T-helper 2 cell (primary cell): ENCODE data around the gene ESAM.
"Not testable (repeated sequence)": the region's sequence is repeated elsewhere in the genome, so short reads cannot be mapped to it uniquely, and the experiment has no call there.

ENCODE experiments used
- DNase-seq, 5 experiments: peaks; one replicate each; pipeline versions ENCODE4 v3.0.0 to v3.0.0-alpha.2; 2012 to 2022

Gene ESAM

DNA sequence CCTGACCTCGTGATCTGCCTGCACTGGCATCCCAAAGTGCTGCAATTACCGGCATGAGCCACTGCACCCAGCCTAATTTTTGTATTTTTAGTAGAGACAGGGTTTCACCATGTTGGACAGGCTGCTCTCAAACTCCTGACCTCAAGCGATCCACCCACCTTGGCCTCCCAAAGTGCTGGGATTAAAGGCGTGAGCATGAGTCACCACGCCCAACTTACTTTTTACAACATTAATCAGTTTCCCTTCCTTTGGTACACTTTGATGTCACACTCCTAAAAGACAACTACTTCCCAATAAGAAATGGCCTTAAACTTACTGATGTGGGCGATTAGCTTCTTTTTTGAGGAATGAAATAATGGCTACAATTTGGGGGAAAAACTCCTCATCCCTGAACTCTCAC, 8.9 kb upstream of the ESAM start:
- DNase-seq: not testable (repeated sequence)

DNA sequence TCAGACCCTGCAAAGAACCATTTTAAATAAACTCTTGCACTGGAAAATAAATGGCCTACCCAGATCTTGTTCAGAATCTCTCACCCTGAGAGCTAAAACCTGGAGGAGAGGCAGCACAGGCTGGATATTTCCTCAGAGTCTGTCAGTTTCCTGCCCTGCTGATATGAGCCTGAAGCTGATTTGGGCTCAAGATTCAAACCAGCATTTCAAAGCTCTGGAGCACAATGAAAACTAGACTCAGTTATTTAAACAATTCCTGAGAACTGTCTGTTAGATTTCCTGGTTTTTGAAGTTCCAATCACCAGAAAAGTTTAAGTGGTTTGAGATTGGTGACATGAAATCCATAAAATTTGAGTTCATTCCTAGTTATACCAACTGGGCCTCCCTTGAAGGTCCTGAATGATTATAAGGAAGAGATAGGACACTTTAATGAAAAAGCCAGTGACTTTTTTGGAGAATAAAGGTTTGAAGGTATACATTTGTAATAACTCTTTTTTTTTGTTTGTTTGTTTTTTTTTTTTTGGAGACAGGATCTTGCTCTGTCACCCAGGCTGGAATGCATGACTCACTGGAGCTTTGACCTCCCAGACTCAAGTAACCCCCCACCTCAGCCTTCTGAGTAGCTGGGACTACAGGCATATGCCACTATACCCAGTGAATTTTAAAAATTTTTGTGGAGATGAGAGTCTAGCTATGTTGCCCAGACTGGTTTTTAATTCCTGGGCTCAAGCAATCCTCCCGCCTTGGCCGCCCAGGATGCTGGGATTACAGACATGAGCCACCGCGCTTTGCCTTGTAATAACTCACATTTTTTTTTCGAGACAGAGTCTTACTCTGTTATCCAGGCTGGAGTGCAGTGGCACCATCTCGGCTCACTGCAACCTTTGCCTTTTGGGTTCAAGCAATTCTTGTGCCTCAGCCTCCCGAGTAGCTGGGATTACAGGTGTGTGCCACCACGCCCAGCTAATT, 8.0 kb upstream of the ESAM start:
- no peak for DNase-seq

DNA sequence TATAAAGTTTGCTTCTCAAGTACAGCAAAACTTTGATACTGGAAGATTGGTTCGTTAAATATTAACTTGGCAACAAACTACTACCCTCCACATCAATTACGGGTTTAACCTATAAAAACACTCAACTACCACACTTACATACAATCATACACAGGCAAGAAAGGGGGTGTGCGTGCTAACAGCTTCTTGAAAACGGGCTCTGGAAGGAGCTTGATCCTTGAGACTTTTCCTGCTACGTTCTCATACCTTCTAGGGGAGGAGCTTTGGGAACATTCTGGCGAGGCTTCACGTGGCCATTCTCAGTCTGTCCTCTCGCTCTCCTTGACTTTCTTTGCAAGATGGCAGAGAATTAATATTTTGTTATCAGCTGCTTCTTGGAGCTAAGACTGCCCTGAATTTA, 6.8 kb upstream of the ESAM start:
- DNase-seq: no peak

DNA sequence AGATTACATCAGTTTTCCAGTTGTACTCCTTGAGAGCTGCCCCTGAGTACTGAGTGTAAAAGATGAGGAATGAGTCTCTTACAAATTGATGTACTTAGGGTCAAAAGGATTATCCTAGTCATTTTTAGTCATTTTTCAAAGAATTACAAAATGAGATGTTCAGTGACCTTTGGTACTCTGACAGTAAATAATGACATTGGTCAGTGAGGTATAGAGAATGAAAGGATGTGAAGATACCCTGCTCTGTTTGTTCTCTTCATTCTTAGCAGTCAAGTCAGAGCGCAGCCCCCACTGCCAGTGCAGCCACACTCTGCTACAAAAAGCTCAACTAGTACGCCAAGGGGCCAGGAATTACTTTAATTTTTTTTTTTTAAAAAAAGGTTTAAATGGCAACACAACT, 4.1 kb upstream of the ESAM start:
- DNase-seq: no peak

DNA sequence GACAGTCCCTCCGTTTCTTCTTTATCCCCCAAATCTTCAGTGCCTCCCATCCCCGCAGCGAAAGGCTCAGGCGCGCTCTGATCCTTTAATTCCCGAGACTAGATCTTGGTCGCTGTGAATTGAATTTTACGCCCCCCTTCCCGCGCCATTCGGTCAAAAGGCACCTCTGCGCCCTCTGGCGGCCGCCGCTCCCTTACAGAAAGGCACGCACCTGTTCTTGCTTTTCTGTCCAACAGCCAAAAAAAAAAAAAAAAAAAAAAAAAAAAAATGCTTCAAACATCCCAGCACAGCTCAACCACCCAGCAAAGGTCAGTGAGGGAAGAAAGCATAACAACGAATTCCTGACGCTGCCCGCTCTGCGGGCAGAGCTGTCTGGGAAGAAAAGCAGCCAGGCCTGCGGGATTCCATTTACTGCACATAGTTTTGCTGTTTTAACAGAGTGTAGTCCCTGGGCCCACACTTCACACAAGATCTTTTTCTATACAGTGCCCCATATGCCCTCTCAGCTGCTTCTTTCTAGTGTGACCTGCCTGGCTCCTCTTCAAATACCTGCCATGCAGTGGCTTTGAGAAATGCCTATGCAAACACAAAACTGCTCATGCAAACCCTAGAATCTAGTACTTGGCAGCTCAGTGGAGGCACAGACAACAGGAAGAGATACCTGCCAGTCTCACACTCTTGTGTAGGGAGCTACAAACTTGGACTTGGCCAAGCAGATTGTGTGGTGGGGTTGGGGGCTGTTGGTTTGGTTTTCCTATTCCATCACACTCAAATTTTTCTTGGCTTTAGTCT, 1.3 kb upstream of the ESAM start:
- DNase-seq: peak; percentile 69 to 84 (median 78)

DNA sequence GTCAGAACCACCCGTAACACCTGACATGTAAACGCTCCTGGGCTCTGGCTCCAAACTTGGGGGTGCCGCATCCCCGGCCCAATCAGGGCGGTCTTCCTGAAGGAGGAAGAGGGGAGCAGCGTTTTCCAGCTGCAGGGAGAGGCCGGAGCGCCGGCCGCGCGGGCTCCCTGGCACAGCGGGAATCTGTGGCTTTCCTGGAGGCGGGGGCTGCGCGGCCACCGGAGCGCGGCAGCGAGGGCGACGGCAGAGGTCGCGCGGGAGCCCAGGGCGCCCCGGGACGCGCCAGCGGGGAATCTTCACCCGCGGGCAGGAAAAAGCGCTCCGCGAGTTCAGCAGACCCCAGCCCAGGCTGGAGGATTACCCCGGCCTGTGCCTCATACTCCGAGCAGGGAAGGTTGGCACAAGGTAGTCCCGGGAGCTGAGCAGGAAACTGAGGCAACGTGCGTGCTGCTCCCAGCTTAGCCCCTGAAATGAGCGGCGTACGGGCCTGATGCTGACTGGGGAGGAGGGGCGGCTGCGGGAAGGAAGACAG, 600 bp upstream of the ESAM start:
- no peak for DNase-seq

DNA sequence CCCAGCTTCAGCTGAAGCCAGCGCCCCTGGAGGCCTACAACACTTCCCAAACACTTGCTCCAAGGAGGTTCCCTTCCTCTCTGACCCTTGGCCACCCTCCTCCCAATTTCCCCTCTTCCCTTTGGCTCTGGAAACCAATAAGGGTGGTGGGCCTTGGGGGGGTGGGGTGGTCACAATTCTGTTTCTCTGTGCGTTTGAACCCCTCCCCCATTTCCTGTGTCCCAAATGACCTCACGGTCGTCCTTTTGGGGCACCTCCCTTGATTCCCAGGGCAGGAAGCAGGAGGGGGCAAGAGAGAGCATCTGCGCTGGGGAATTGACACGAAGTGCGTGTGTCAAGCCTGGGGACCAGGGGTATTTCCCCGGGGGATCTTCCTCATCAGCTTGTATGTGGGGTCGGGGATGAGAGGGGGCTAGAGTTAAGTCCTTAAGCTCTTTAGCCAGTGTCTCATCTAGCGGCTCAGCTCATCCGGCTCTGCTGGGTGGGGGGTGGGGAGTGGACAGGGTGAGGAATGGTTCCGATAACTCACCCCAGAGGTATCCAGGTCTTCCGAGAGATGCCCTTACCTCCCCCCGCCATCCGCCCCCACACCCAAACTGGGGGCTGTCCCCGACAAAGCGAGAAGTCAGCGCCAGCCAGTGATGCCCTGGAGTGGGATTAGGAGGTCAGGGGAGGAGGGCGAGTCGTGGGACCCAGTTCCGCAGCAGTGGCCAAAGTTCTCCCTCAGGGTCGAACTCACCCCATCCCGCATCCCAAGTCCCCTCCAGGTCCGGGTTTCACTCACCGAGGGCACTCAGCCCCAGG, 587 bp downstream of the ESAM start:
- no peak for DNase-seq

DNA sequence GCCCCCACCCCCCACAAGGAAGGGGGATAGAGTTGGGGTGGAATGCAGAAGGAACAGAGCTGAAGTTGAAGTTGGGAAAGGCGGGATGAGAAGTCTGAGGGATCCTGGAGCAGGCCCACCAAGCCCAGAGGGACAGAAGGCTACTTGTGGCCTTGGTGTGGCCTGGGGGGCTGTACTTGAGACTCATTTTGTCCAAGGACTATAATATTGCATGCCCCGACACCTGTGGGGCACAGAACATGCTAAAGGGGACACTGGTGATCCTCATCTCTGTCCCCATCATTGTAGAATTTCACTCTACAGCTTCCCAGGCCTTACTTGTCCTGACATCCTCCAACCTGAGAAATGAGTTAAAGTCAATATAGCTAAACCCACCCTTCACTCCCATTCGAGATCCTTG, 1.3 kb downstream of the ESAM start:
- DNase-seq: no peak

DNA sequence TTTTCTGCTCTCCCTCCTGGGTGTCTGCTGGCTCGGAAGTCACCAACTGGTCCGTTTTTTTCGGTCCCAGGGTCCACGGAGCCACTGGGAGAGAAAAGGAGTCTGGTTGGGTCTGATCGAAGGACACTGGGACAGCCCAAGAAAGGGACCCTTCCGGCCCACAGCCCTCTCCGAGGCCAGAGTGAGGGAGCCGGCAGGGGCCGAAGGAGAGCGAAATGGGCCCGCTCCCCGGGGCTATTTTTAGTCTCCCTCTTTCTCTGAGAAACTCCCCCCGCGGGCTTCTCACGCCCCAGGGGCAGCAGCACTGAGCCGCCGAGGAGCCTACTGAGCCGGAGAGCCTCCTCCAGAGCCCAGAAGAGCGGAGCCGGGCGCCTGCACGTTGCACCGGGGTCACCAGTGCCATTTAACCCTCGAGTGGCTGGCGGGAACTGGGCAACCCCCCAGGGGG, 1.9 kb downstream of the ESAM start:
- no peak for DNase-seq

DNA sequence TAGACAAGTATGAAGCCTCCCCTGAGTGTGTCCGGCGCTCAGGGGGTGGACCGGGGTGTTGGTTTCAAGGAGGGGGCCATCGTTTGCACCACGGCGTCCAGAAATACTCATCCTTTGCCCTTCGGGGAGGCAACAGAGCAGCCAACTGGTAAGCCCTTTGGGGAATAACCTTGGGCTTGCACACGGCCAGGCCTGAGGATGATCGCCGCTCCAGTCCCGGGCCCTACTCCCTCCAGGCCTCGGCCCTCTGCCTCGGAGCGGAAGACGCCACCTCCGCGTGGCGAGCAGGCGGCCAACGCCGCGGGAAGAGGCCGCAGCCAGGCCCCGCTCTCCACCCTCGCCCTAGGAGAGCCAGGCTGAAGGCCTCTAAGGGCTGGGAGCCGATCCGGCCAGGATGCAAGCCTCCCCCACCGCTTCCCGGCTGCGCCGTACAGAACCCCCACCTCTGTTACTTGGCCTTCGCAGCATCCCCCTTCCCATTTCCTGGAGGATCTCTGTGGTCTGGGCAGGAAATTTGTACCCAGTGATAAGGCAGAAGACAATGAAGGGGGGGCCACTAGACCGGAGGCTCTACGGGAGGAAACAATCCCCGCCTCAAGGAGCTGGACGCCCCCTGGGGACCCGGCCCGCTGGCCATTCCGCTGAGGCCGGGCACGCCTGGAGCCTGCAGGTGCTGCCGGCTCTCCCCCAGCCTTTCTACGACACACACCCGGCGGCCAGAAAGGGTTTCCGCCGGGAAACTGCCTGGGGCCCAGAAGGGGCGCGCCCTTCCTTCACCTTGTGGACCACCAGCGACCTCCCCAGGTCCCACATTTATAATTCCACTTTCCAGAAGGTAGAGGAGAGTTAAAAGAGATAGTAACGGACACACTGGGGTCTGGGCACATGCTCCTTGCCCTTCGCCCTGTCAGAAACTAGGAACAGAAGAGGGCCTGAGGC, 2.6 kb downstream of the ESAM start:
- DNase-seq: no peak

DNA sequence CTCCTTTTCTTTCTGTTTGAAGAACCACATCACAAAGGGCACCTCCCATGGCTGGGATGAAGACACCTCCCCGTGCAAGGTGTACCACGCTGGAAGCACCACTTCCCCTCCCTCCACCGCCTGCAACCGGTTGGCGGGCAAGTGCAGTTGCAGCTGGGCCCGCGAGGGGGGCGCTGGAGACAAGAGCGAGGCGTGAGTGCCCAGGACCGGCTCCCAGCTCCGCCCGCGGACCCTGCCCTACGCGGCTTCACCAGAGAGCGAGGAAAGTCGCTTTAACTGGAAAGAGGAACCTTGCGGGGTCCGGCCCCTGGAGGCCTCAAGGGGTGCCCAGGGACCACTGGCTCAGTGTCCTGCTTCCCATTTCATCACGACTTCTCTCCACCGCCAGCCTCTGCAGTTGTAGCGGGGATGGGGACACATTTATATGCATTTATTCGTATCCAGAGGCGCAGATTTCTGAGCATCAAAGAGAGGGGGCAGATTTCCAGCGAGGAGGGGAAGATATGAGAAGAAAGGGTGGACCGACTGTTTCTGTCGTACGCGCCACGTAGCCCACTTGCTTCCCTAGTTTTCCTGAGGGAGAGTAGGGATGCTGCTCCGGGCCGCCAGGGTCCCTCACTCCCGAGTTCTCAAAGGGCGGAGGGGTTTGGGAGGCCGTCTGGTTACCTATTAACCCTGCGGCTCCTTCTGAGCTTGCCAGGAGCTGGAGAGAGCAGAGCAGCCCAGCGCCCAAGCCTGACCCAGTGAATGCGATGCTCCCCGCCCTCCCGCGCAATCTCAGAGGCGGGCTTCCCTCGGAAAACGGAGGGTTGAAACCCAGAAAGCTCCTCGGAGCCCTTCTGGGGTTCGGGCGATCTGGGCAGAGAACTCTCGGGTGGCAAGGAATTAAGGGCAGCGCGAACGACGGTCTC, 3.5 kb downstream of the ESAM start:
- DNase-seq: peak in 4 of 5 experiments; percentile 36 to 75 (median 56)

DNA sequence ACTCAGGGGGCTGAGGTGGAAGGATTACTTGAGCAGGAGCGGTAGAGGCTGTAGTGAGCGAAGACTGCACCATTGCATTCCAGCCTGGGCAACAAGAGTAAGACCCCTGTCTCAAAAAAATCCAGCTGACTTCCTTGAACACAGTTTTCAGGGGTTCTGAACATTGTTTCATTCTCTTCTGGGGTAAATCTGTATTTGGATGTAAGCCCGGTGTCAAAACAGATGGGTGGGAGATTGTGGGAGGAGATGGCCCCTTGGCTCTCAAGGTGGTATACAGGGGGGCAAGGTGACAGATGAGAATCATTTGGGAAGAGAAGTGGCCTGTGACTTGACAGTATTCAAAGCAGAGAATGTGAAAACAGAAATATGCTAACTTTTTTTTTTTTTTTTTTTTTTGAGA, 4.8 kb downstream of the ESAM start:
- DNase-seq: no peak

DNA sequence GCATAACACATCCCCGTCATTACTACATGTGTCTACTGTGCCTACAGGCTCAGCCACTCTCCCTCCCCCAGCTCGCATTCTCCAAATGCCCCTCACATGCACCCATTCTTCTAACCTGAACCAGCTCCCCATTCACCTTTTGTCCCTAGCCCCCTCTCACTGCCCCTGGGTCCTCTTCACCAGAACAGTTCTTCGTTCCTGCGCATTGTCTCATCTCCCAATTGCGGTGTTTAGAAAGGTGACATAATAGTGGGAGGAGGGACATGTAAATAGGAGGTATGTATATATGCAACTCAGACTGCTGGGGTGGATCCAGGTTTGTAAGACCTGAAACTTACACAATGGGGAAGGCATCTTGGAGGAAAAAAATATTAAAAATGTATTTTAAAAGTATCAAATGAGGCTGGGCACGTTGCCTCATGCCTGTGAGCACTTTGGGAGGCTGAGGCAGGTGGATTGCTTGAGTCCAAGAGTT, 5.3 kb downstream of the ESAM start:
- no peak for DNase-seq

DNA sequence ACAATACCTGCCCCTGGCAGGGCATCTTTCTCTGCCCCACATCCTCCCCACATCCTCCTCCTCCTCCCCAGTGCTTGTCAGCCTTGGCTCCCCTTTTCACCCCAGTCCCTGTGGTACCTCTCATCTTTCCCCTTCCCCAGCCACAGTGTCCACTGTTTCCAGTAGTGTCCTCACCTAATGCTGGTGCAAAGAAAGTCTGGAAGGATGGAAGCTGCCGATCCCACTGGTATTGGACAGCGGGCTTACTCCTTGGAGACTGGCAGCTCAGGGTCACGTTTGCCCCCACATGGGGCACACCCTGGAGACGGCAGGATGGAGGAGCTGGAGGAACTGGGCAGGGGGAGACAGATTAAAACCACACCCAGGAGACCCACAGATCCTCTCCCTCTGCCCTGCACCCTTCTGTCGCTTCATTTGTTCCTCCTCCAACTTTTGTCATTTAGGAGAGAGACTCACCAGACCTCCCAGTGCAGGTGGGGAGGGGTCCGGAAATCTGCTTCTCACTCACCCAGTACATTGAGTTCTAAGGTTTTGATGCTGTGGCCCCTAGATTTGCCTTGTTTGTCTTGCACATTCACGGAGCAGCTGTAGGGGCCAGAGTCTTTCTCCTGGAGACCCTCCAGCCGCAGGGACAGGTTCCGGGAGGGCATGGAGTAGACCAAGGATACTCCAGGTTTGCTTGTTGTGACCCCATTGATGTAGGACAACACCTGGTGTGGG, 5.9 kb downstream of the ESAM start:
- DNase-seq: no peak

DNA sequence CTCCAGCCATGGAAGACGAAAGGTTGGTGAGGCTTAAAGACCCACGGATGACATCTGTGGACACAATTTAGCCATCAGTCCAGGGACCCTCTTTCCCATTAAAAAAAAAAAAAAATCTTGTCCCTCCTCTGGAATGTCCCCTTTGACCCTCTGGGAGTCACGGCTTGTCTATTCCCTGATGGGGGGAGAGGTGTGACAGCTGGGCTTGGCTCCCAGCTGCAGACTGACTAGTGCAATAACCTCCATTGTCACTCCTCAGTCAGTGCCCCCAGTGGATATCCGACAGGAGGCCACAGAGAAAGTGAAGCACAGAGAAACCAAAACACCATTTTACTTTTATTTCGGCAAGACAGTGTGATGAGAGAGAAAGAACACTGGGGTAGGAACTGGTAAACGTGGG, 7.4 kb downstream of the ESAM start:
- DNase-seq: no peak

DNA sequence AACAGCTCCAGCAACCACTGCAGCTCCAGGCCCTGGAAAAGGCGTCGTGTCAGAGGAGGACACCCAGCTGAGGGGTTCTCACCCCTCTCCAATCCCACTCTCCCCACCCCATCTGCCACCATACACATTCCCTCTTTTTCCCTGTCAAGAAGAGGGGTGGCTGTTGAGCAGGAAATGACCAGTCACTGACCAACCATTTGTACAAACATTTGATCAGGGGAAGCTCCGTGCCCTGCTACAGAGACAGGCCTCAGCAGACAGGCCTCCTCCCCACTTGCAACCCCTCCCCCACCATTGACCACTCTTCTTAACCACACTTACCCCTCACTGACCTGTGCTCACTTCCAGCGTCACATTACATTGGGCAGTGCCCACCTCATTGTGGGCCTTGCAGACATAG, 7.8 kb downstream of the ESAM start:
- no peak for DNase-seq

DNA sequence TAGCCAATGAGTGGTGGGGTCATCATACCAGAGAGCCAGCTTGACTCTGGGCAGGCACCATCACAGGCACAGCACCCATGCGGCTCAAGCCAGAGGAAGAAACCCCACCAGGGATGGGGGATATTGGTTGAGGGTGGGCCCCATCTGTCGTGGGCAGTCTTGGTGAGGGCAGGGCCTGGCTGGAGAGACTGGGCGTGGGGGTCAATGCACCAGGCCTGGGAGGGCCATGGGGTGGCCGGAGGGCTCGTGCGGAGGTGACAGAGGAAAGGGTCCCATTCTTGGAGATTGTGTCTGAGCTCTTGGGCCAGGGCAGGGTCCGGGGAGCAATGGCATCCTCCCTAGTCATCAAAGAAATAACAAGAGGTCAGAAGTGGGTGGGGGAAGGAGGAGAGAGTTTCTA, 8.5 kb downstream of the ESAM start:
- DNase-seq: no peak

DNA sequence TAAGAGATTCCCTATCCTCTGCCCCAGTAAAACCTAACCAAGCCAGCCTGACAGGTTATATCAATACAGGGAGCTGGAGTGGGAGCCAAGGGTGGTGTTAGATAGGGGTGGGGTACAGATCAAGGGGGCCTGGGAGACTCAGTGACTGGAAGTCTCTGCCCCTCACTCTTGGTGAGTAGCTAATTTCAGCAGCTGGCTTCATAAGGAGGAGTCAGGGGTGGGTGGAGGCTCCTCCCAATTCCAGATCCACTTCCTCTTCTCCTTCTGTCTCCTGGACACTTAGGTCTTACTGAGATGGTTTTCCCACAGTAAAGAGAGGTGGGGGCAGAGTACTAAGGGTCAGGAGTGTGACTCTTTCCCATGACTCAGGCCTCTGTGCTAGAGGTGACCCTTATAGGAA, 8.9 kb downstream of the ESAM start:
- no peak for DNase-seq

DNA sequence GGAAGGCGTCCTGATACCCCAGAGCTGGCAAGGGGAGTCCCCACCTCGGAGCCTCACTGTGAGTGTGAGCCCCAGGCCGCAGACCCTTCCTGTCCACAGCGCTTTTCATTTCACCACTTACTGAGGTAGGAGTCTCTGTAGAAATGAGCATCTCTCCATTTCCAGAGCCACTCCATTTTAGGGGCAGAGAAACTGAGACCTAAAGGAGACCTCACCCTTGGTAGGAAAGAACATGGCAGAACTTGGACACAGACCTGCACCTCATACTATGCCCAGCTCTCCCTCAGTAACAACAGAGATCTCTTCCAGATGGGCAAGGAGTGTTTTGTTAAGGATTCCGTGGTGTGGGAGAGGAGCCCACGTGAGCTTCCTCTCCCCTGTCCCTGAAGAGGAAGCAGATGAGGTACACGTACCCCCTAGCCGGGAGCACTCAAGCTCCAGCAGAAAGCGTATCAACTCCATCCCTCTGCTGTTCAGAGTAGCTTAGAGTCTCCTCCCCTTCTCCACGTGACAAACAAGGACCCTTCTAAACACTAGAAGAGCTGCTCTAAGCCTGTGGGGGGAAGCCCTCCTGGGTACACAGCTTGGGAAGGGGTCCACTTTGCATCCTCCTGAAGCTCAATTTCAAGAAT, 9.5 kb downstream of the ESAM start:
- no peak for DNase-seq
